ENCODE results near the gene AUNIP.
"Not testable (repeated sequence)": the region's sequence is repeated elsewhere in the genome, so short reads cannot be mapped to it uniquely, and the experiment has no call there.

AUNIP gene

DNA sequence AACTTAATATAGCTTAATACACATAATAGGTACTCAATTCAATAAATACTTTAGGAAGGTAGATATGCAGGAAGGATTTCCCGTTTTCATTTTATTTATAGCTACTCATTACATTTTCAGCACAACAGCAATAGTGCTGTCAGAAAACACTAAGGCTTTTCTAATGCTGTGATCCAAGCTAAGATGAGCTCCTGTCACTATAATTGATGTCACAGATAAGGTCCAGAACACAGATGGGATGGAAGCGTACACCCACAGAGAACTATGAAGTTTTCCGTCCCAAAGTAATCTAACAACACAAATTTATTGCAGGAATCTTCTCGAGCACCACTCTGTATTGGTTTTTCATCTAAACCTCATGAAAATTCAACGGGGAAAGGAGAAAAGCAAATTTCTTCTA is 13.6 kb downstream of the AUNIP start:
- no peaks in the 10 kb centered on the region for H4K20me1 ChIP-seq (ENCODE audit: insufficient read depth)

DNA sequence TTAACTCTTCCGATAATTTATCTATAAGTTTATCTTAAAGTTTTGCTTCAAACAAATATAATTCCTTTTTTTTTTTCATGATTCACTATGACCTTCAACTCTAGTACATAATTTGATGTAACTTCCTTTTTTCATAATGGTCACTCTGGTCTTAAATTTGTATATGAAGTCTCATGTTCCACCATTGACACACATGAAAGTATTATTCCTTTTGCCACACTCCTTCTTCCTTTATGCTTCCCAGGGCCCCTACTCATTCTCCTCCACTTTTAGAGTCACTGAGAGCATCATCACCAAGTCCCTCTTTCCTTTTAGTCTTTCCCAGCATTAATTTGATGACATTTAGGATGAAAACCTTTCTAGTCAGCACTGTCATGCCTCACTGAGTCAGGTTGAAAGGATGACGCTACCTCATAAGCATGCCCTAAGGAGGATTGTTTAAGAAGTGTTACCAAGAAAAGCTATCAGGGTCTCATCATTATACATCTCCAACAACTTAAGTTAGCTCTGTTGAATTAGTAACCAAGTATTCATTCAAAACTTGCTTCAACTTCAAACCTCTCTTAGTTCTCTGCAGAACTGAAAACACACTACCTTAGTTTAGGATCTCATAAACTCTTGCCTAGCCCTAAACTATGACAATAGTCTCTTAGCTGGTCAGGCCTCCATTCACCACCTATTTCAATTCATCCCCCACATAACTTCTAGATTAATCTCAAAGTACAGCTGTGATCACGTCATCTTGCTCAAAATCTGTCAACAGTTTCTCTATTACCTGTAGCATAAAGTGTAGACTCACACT is 14.5 kb downstream of the AUNIP start:
- Histone ChIP-seq H2AFZ (ENCODE audit: low read depth) (no peak overlapping the region), H3K4me2 (no peak overlapping the region), H3K36me3 (ENCODE audit: insufficient read depth) (no peaks in the 10 kb centered on the region), H3K27ac (no peak overlapping the region), H3K9ac (no peak overlapping the region), H3K27me3 (ENCODE audit: insufficient read depth, low read depth) (no peaks in the 10 kb centered on the region), H3K79me2 (ENCODE audit: insufficient read depth, low read depth) (peaks cover 15% of the 10 kb centered on the region; the same call in 1 of the 2 replicates), H3K4me3 (IDR thresholded peaks at IDR 0.05; ENCODE audit: insufficient read depth, low read depth, low read length) (no peak overlapping the region), H4K20me1 (ENCODE audit: insufficient read depth) (no peaks in the 10 kb centered on the region), H3K4me1 (ENCODE audit: low read depth, poor library complexity, severe bottlenecking) (peaks cover 3% of the 10 kb centered on the region)
- TF ChIP-seq, protein P1, sequence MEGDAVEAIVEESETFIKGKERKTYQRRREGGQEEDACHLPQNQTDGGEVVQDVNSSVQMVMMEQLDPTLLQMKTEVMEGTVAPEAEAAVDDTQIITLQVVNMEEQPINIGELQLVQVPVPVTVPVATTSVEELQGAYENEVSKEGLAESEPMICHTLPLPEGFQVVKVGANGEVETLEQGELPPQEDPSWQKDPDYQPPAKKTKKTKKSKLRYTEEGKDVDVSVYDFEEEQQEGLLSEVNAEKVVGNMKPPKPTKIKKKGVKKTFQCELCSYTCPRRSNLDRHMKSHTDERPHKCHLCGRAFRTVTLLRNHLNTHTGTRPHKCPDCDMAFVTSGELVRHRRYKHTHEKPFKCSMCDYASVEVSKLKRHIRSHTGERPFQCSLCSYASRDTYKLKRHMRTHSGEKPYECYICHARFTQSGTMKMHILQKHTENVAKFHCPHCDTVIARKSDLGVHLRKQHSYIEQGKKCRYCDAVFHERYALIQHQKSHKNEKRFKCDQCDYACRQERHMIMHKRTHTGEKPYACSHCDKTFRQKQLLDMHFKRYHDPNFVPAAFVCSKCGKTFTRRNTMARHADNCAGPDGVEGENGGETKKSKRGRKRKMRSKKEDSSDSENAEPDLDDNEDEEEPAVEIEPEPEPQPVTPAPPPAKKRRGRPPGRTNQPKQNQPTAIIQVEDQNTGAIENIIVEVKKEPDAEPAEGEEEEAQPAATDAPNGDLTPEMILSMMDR (conservative IDR thresholded peaks at IDR 0.05; ENCODE audit: low read depth, low read length): no peak

More for the DNA sequence above, 13.6 kb downstream of the AUNIP start:
- H3K4me1 ChIP-seq (ENCODE audit: low read depth, poor library complexity, severe bottlenecking): peaks cover 3% of the 10 kb centered on the region
- H3K27ac ChIP-seq: no peak overlapping the region
- peaks cover 18% of the 10 kb centered on the region; the same call in 1 of the 2 replicates for H3K79me2 ChIP-seq (ENCODE audit: insufficient read depth, low read depth)
- no peak overlapping the region for H3K4me2 ChIP-seq
- no peak overlapping the region for H2AFZ ChIP-seq (ENCODE audit: low read depth)
- H3K27me3 ChIP-seq (ENCODE audit: insufficient read depth, low read depth): no peaks in the 10 kb centered on the region
- no peak overlapping the region for H3K4me3 ChIP-seq (IDR thresholded peaks at IDR 0.05; ENCODE audit: insufficient read depth, low read depth, low read length)
- TF ChIP-seq, protein P1 (conservative IDR thresholded peaks at IDR 0.05; ENCODE audit: low read depth, low read length): no peak
- no peak overlapping the region for H3K9ac ChIP-seq
- no peaks in the 10 kb centered on the region for H3K36me3 ChIP-seq (ENCODE audit: insufficient read depth)

DNA sequence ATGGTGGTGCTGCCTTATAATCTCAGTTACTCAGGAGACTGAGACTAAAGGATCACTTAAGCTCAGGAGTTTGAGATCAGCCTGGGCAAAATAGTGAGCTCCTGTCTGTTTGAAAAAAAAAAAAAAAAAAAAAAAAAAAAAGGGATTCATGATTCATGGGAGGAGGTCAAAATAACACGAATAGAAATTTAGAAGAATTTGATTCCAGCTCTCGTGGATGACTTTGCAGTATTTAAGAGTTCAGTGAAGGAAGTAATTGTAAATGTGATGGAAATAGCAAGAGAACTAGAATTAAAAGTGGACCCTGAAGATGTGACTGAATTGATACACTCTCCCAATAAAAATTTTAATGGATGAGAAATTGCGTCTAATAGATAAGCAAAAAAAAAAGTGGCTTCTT is 15.8 kb downstream of the AUNIP start:
- Histone ChIP-seq H3K4me3 (IDR thresholded peaks at IDR 0.05; ENCODE audit: insufficient read depth, low read depth, low read length) (no peak overlapping the region), H3K4me1 (ENCODE audit: low read depth, poor library complexity, severe bottlenecking) (peaks cover 11% of the 10 kb centered on the region), H3K27ac (no peak overlapping the region), H3K36me3 (ENCODE audit: insufficient read depth) (no peaks in the 10 kb centered on the region), H4K20me1 (ENCODE audit: insufficient read depth) (no peaks in the 10 kb centered on the region), H3K9ac (no peak overlapping the region), H3K79me2 (ENCODE audit: insufficient read depth, low read depth) (peaks cover 8% of the 10 kb centered on the region; the same call in 1 of the 2 replicates), H2AFZ (ENCODE audit: low read depth) (no peak overlapping the region), H3K4me2 (no peak overlapping the region), H3K27me3 (ENCODE audit: insufficient read depth, low read depth) (no peaks in the 10 kb centered on the region)
- TF ChIP-seq, protein P1 (conservative IDR thresholded peaks at IDR 0.05; ENCODE audit: low read depth, low read length): no peak

DNA sequence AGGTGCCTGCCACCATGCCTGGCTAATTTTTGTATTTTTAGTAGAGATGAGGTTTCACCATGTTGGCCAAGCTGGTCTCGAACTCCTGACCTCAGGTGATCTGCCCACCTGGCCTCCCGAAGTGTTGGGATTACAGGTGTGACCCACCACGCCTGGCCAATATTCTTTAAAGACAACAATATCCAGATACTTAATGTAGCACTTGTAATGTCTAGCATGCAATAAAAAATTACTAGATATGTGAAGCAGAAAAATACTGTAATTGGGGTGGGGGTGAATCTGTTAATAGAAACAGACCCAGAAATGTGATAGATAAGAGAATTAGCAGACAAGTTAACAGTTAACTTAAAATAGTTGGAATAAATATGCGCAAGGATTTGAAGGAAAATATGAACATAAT is 19.4 kb downstream of the AUNIP start:
- not testable (repeated sequence) for H3K4me2 ChIP-seq; H3K36me3 ChIP-seq (ENCODE audit: insufficient read depth); H3K79me2 ChIP-seq (ENCODE audit: insufficient read depth, low read depth)

DNA sequence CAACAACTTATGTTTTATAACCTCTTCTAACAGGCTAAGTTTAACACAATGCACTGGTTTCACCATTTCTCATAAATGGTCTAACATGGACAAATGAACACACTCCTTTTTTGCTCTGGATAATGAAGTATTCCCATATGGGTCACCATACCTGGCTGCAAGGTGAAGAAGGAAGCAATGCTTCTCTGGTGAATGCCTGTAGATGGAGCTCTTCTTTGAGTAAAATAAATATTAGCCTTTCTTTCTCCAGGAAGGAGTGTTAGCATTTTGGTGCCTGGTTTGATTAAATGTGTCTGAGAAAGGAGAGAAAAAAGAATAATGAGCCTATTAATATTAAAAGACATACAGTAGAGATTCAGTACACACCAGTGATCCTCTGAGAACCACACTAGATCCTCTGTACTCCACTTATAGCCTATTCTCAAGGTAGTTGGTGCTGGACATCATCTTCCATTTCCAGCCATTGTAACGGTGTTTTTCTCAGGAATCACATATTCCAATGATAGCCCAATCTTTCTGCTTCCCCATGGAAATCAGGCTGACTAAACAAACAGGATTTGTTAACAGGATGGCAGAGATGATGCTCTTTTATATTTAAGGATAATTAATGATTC is 21.9 kb downstream of the AUNIP start:
- Histone ChIP-seq H3K4me2 (no peak overlapping the region), H3K27ac (no peak overlapping the region), H3K79me2 (ENCODE audit: insufficient read depth, low read depth) (0 out of 2 replicates have a peak, but pooled peaks cover 4% of the 10 kb centered on the region), H3K27me3 (ENCODE audit: insufficient read depth, low read depth) (no peaks in the 10 kb centered on the region), H2AFZ (ENCODE audit: low read depth) (no peak overlapping the region), H3K36me3 (ENCODE audit: insufficient read depth) (peaks cover 3% of the 10 kb centered on the region; the same call in 1 of the 2 replicates), H3K9ac (no peak overlapping the region), H3K4me1 (ENCODE audit: low read depth, poor library complexity, severe bottlenecking) (peaks cover 9% of the 10 kb centered on the region), H3K4me3 (IDR thresholded peaks at IDR 0.05; ENCODE audit: insufficient read depth, low read depth, low read length) (no peak overlapping the region), H4K20me1 (ENCODE audit: insufficient read depth) (no peaks in the 10 kb centered on the region)
- TF ChIP-seq, protein P1 (conservative IDR thresholded peaks at IDR 0.05; ENCODE audit: low read depth, low read length): peak; percentile 44; the same call in 1 of the 2 replicates

More for the DNA sequence above, 19.4 kb downstream of the AUNIP start:
- not testable (repeated sequence) for H3K27ac ChIP-seq; H3K4me3 ChIP-seq (IDR thresholded peaks at IDR 0.05; ENCODE audit: insufficient read depth, low read depth, low read length); H2AFZ ChIP-seq (ENCODE audit: low read depth); H3K27me3 ChIP-seq (ENCODE audit: insufficient read depth, low read depth); H4K20me1 ChIP-seq (ENCODE audit: insufficient read depth); H3K9ac ChIP-seq
- H3K4me1 ChIP-seq (ENCODE audit: low read depth, poor library complexity, severe bottlenecking): peaks cover 11% of the 10 kb centered on the region
